ENCODE data around the gene SFXN4.

GRCh38 chr10:119129721-119130120 is 35.8 kb downstream of the SFXN4 start:
- no peak for TF ChIP-seq CTCF (IDR thresholded peaks at IDR 0.05; ENCODE audit: insufficient read depth, low read depth, low read length)
- TF ChIP-seq EZH2 (IDR thresholded peaks at IDR 0.05; ENCODE audit: insufficient read depth, low read length) = no peak
